IMR-90 (cell line): Measurements from ENCODE around the gene VPS26A. TPM values are rescaled to one million over a fixed set of nuclear protein-coding genes. Genes with fewer than 3 reads are reported as not detected.

Experiments
- ATAC-seq: fragments of 200-7000 bp; cut with Tn5 transposase; 2 replicates; pipeline ENCODE4 v1.9.1; 2020; ENCODE audit warnings: low read depth, mild to moderate bottlenecking, moderate library complexity
- BruUV-seq: library from RNA; stranded (reverse); fragments of 400-500 nt; replicated peaks from 2 replicates; lab custom pipeline; 2021; lab: Mats Ljungman, UMichigan
- CTCF ChIA-PET: fragments of 300-600 bp; formaldehyde crosslinking; extraction: SDS; loops from one replicate; lab custom pipeline; 2021; ENCODE audit warnings: antibody characterized with exemption; lab: Yijun Ruan, JAX
- POLR2A ChIA-PET: fragments of 300-600 bp; sonication (Branson Sonifier 250); formaldehyde crosslinking; loops from one replicate; lab custom pipeline; 2022; ENCODE audit warnings: antibody characterized with exemption; ENCODE audit not compliant: unreplicated experiment; lab: Charles Lee
- DNase-seq: peaks from one replicate; pipeline ENCODE4 v3.0.0; 2013
- H2AFZ ChIP-seq: replicated peaks from 2 replicates; pipeline ENCODE3; 2013; ENCODE audit warnings: low read length, mild to moderate bottlenecking; ENCODE audit not compliant: poor library complexity
- H2AK5ac ChIP-seq: 2 replicates; pipeline ENCODE4 v1.6.1; 2013; ENCODE audit warnings: low read depth, low read length, inconsistent platforms
- H2AK9ac ChIP-seq: replicated peaks from 2 replicates; pipeline ENCODE3; 2013; ENCODE audit warnings: mild to moderate bottlenecking, low read depth, low read length, moderate library complexity; ENCODE audit not compliant: poor library complexity
- H2BK120ac ChIP-seq: 2 replicates; pipeline ENCODE4 v1.6.1; 2013; ENCODE audit warnings: low read depth, low read length, inconsistent platforms
- H2BK15ac ChIP-seq: 3 replicates; pipeline ENCODE4 v1.6.1; 2013; ENCODE audit warnings: low read depth, low read length, inconsistent platforms
- H2BK20ac ChIP-seq: 2 replicates; pipeline ENCODE4 v1.6.1; 2013; ENCODE audit warnings: low read depth, mild to moderate bottlenecking, inconsistent platforms, low read length, moderate library complexity
- H2BK5ac ChIP-seq: 2 replicates; pipeline ENCODE4 v1.6.1; 2013; ENCODE audit warnings: mild to moderate bottlenecking, low read depth, low read length, inconsistent platforms; ENCODE audit not compliant: poor library complexity, severe bottlenecking
- H3K14ac ChIP-seq: replicated peaks from 2 replicates; pipeline ENCODE4 v1.6.1; 2013; ENCODE audit warnings: low read depth, low read length, inconsistent platforms
- H3K18ac ChIP-seq: 2 replicates; pipeline ENCODE4 v1.6.1; 2013; ENCODE audit warnings: low read depth, low read length, control low read depth
- H3K23ac ChIP-seq: 2 replicates; pipeline ENCODE4 v1.6.1; 2013; ENCODE audit warnings: low read depth, low read length, inconsistent platforms
- H3K27ac ChIP-seq: 2 replicates; pipeline ENCODE4 v1.5.1; 2013; ENCODE audit warnings: mild to moderate bottlenecking, control low read depth, low read length; ENCODE audit not compliant: insufficient read depth
- H3K27me3 ChIP-seq: 2 replicates; pipeline ENCODE4 v1.6.1; 2013; ENCODE audit warnings: low read length; ENCODE audit not compliant: control insufficient read depth, insufficient read depth
- H3K36me3 ChIP-seq: 2 replicates; pipeline ENCODE4 v1.6.1; 2013; ENCODE audit warnings: low read length, mixed read lengths; ENCODE audit not compliant: control insufficient read depth, insufficient read depth
- H3K4ac ChIP-seq: 2 replicates; pipeline ENCODE4 v1.6.1; 2013; ENCODE audit warnings: low read depth, low read length, inconsistent platforms
- H3K4me1 ChIP-seq: 2 replicates; pipeline ENCODE4 v1.6.1; 2013; ENCODE audit warnings: low read length, mixed read lengths; ENCODE audit not compliant: control insufficient read depth, insufficient read depth
- H3K4me2 ChIP-seq: 2 replicates; pipeline ENCODE4 v1.6.1; 2013; ENCODE audit warnings: low read depth, mild to moderate bottlenecking, control low read depth, low read length, moderate library complexity
- H3K4me3 ChIP-seq: 2 replicates; pipeline ENCODE4 v1.5.1; 2013; ENCODE audit warnings: low read depth, mild to moderate bottlenecking, control low read depth, low read length, moderate library complexity; ENCODE audit not compliant: insufficient read depth
- H3K56ac ChIP-seq: 2 replicates; pipeline ENCODE4 v1.6.1; 2013; ENCODE audit warnings: low read length, inconsistent platforms; ENCODE audit not compliant: insufficient read depth; ENCODE audit errors: extremely low read depth
- H3K79me1 ChIP-seq, 2 experiments: 2 replicates each; pipeline ENCODE4 v1.6.1; 2013; ENCODE audit warnings: low read length in 2 of 2, inconsistent platforms in 1 of 2, low read depth in 1 of 2
- H3K9ac ChIP-seq: 2 replicates; pipeline ENCODE4 v1.6.1; 2013; ENCODE audit warnings: low read depth, low read length, control low read depth
- H3K9me1 ChIP-seq: 2 replicates; pipeline ENCODE4 v1.6.1; 2013; ENCODE audit warnings: low read length, inconsistent platforms; ENCODE audit not compliant: insufficient read depth
- H3K9me3 ChIP-seq: 2 replicates; pipeline ENCODE4 v1.6.1; 2013; ENCODE audit warnings: low read length; ENCODE audit not compliant: control insufficient read depth, insufficient read depth
- H4K20me1 ChIP-seq: 2 replicates; pipeline ENCODE4 v1.6.1; 2013; ENCODE audit warnings: low read length, inconsistent platforms; ENCODE audit not compliant: insufficient read depth
- H4K5ac ChIP-seq: 2 replicates; pipeline ENCODE4 v1.6.1; 2013; ENCODE audit warnings: mild to moderate bottlenecking, low read depth, low read length, control low read depth
- H4K8ac ChIP-seq, 2 experiments: 2 replicates each; pipeline ENCODE4 v1.6.1; 2013; ENCODE audit warnings: low read depth in 2 of 2, low read length in 2 of 2, control low read depth in 1 of 2, inconsistent platforms in 1 of 2
- H4K91ac ChIP-seq: 2 replicates; pipeline ENCODE4 v1.6.1; 2013; ENCODE audit warnings: low read depth, low read length, inconsistent platforms; ENCODE audit not compliant: insufficient read depth
- MXI1 ChIP-seq: IDR thresholded peaks from 2 replicates; pipeline ENCODE4 v1.6.1; 2012; ENCODE audit warnings: low read depth, mild to moderate bottlenecking, low read length, moderate library complexity, borderline replicate concordance
- NFE2L2 ChIP-seq: fragments of 150-350 bp; IDR thresholded peaks from 2 replicates; pipeline ENCODE4 v1.6.1; 2016; ENCODE audit warnings: low read depth, mild to moderate bottlenecking, low read length
- WGBS, 2 experiments: methylation state at CpG; one replicate each; pipeline versions ENCODE4 v1.1.5 to v1.1.7; 2013; ENCODE audit warnings: missing lambda C conversion rate in 2 of 2; ENCODE audit not compliant: insufficient read length in 1 of 2; ENCODE audit errors: extremely low coverage in 2 of 2; 5-methylcytosine and 5-hydroxymethylcytosine counted together
- dilution Hi-C: fragments of 300-500 bp; cut with HindIII; formaldehyde crosslinking; loops from one replicate; pipeline ENCODE4 v1.14.3; 2018; ENCODE audit warnings: low sequenced_read_pairs; ENCODE audit not compliant: unreplicated experiment
- in situ Hi-C: fragments of 300-500 bp; cut with MboI; formaldehyde crosslinking; loops from 3 replicates; pipeline ENCODE4 v1.14.3; 2019; ENCODE audit warnings: low sequenced_read_pairs, inconsistent platforms, mixed read lengths
- intact Hi-C: fragments of 100-400 bp; cut with micrococcal nuclease; formaldehyde crosslinking; loops from 2 replicates; pipeline ENCODE4 v1.10.0; 2022
- polyA plus RNA-seq, 3 experiments: library from polyadenylated mRNA; depleted of rRNA; stranded (reverse); fragments of >200 nt; gene quantifications; 2 replicates each; pipeline ENCODE4 v1.2.3, GENCODE V29; 2012; ENCODE audit warnings: low replicate concordance in 1 of 3
- total RNA-seq: library from RNA; depleted of rRNA; stranded (reverse); fragments of >200 nt; gene quantifications from 2 replicates; pipeline ENCODE4 v1.2.3, GENCODE V29; 2012

Gene VPS26A
- total and polyA plus RNA-seq, 2 of the 4 experiments (the other 2 are of a cell fraction) = 7.2 to 18.7 TPM

GRCh38 chr10:69088801-69089501, 35.0 kb upstream of the VPS26A start:
- in situ Hi-C loops (no loop called here), intact Hi-C loops (no loop called here), dilution Hi-C loops (no loop called here)
- 0 out of 3 replicates have a peak overlapping the region, but pooled peaks have one; percentile 30 for H2BK15ac ChIP-seq
- no peaks in the 10 kb centered on the region for H3K9me3 ChIP-seq
- no peak overlapping the region for H2AK9ac ChIP-seq
- ATAC-seq (no peak), DNase-seq (peak; percentile 52)
- H4K5ac ChIP-seq = no peak overlapping the region; the same call in 1 of the 2 replicates
- H2BK20ac ChIP-seq = peak overlapping the region; percentile 79; the same call in 1 of the 2 replicates
- POLR2A ChIA-PET = no interaction called here
- H2BK120ac ChIP-seq = peak overlapping the region; percentile 44; the same call in 1 of the 2 replicates
- H3K18ac ChIP-seq = peak overlapping the region; percentile 52; the same call in 1 of the 2 replicates
- H3K4me1 ChIP-seq = peaks cover 7% of the 10 kb centered on the region
- peak overlapping the region; percentile 65; the same call in 1 of the 2 replicates for H3K4ac ChIP-seq
- H3K9me1 ChIP-seq = no peaks in the 10 kb centered on the region; the same call in 1 of the 2 replicates
- CTCF ChIA-PET = interaction anchor here (1.0 kb wide), 1 partner anchor 84 kb away, joined by 5 read pairs; no protein-coding TSS in a partner anchor
- TF ChIP-seq NFE2L2 (peak; percentile 55; the same call in 1 of the 2 replicates), MXI1 (no peak)
- no peak overlapping the region for H3K27ac ChIP-seq
- no peak overlapping the region for H2AK5ac ChIP-seq
- H4K91ac ChIP-seq = 0 out of 2 replicates have a peak overlapping the region, but pooled peaks have one; percentile 19
- H3K9ac ChIP-seq = no peak overlapping the region
- no TSS peak for BruUV-seq
- peak overlapping the region; percentile 24 to 52; a peak in 3 of 4 replicates for H4K8ac ChIP-seq
- no peak overlapping the region for H3K4me3 ChIP-seq
- WGBS, 2 experiments = 60% methylated on average over 1 of the region's 10 CpGs; no CpG with 5 or more reads in 1 of the 2 experiments
- H2AFZ ChIP-seq = no peak overlapping the region
- no peak overlapping the region for H3K56ac ChIP-seq
- peak overlapping the region; percentile 29; the same call in 1 of the 2 replicates for H3K4me2 ChIP-seq
- no peaks in the 10 kb centered on the region for H4K20me1 ChIP-seq
- H3K14ac ChIP-seq = no peak overlapping the region
- H3K23ac ChIP-seq = no peak overlapping the region
- 0 out of 4 replicates have a peak, but pooled peaks cover 0 to 6% of the 10 kb centered on the region in 2 experiments for H3K79me1 ChIP-seq
- no peaks in the 10 kb centered on the region for H3K36me3 ChIP-seq
- peak overlapping the region; percentile 69 for H2BK5ac ChIP-seq
- no peaks in the 10 kb centered on the region for H3K27me3 ChIP-seq
